Measurements from ENCODE around the gene COBL.

GRCh38 chr7:51366172-51366728 lies 49.6 kb upstream of the COBL start:
- TF ChIP-seq POLR2AphosphoS5 (IDR thresholded peaks at IDR 0.05) (no peak), CTCF (IDR thresholded peaks at IDR 0.05) (no peak), POLR2A (IDR thresholded peaks at IDR 0.05) (no peak), EP300 (IDR thresholded peaks at IDR 0.05; ENCODE audit: low read depth) (no peak)

Measured in transverse colon (tissue), 4 donors.